GM12878 (cell line): ENCODE data around the gene ATAD5. TPM values are rescaled to one million over a fixed set of nuclear protein-coding genes. Genes with fewer than 3 reads are reported as not detected.

Experiments used
- ATAC-seq: fragments of 200-7000 bp; cut with Tn5 transposase; 3 replicates; pipeline ENCODE4 v1.9.1; 2020; ENCODE audit warnings: mild to moderate bottlenecking, moderate library complexity
- BruUV-seq: library from RNA; stranded (reverse); fragments of 400-500 nt; replicated peaks from 2 replicates; lab custom pipeline; 2021; lab: Mats Ljungman, UMichigan
- CTCF ChIA-PET: fragments of 300-600 bp; sonication (Branson Sonifier 250); formaldehyde crosslinking; extraction: SDS; loops from one replicate; lab custom pipeline; 2021; ENCODE audit warnings: inconsistent platforms; lab: Yijun Ruan, JAX
- POLR2A ChIA-PET: fragments of 350-600 bp; formaldehyde crosslinking; extraction: SDS; loops from one replicate; lab custom pipeline; 2021; ENCODE audit warnings: inconsistent platforms; lab: Charles Lee
- RAD21 ChIA-PET: fragments of 300-600 bp; sonication (Branson Sonifier 250); formaldehyde crosslinking; loops from one replicate; lab custom pipeline; 2023; ENCODE audit warnings: antibody characterized with exemption; ENCODE audit not compliant: unreplicated experiment; lab: Charles Lee
- SMC1A ChIA-PET: fragments of 300-600 bp; sonication (Branson Sonifier 250); formaldehyde crosslinking; loops from one replicate; lab custom pipeline; 2023; ENCODE audit not compliant: unreplicated experiment, uncharacterized antibody; lab: Charles Lee
- DNase-seq: peaks from one replicate; pipeline ENCODE4 v3.0.0-alpha.2; 2011; ENCODE audit warnings: low read depth, low spot score
- FAIRE-seq: peaks from 3 replicates; lab custom pipeline; 2011; peaks lifted over from hg19 to GRCh38; lab: Jason Lieb, UNC
- H2AFZ ChIP-seq: 2 replicates; pipeline ENCODE4 v1.6.0; 2011; ENCODE audit warnings: low read depth, low read length, control low read depth; ENCODE audit not compliant: control insufficient read depth
- H3K27ac ChIP-seq: 2 replicates; pipeline ENCODE4 v1.5.1; 2011; ENCODE audit warnings: control low read depth; ENCODE audit not compliant: control insufficient read depth, insufficient read depth
- H3K27me3 ChIP-seq, 2 experiments: replicated peaks in 1 of 2; 2 replicates each; pipeline versions ENCODE4 v1.6.0 to v1.6.1; 2011; ENCODE audit warnings: low read length in 1 of 2; ENCODE audit not compliant: control insufficient read depth in 2 of 2, insufficient read depth in 2 of 2
- H3K36me3 ChIP-seq, 2 experiments: 2 replicates each; pipeline ENCODE4 v1.5.1; 2011; ENCODE audit warnings: low read length in 1 of 2; ENCODE audit not compliant: control insufficient read depth in 2 of 2, insufficient read depth in 2 of 2
- H3K4me1 ChIP-seq: 2 replicates; pipeline ENCODE4 v1.6.1; 2011; ENCODE audit warnings: mild to moderate bottlenecking, low read length, moderate library complexity, mixed read lengths; ENCODE audit not compliant: control insufficient read depth, insufficient read depth
- H3K4me2 ChIP-seq: 2 replicates; pipeline ENCODE4 v1.6.0; 2011; ENCODE audit warnings: control low read depth; ENCODE audit not compliant: control insufficient read depth, insufficient read depth
- H3K4me3 ChIP-seq: fragments of 200-600 bp; sonication (generic); 2 replicates; pipeline ENCODE4 v1.5.1; 2016
- H3K79me2 ChIP-seq: 2 replicates; pipeline ENCODE4 v1.6.0; 2011; ENCODE audit warnings: low read length; ENCODE audit not compliant: control insufficient read depth, insufficient read depth
- H3K9ac ChIP-seq: 2 replicates; pipeline ENCODE4 v1.8.0; 2011; ENCODE audit warnings: low read length, control low read depth, mixed read lengths; ENCODE audit not compliant: control insufficient read depth, insufficient read depth
- H3K9me3 ChIP-seq: replicated peaks from 3 replicates; pipeline ENCODE4 v1.5.1; 2011; ENCODE audit warnings: mild to moderate bottlenecking, low read length; ENCODE audit not compliant: control insufficient read depth, insufficient read depth
- H4K20me1 ChIP-seq: 2 replicates; pipeline ENCODE4 v1.6.0; 2011; ENCODE audit not compliant: control insufficient read depth, insufficient read depth
- BCL3 ChIP-seq: IDR thresholded peaks from 2 replicates; pipeline ENCODE4 v1.6.1; 2011; ENCODE audit warnings: borderline replicate concordance, low read depth, mild to moderate bottlenecking, moderate library complexity, low read length; ENCODE audit not compliant: insufficient read depth, poor library complexity, severe bottlenecking
- EED ChIP-seq: sonication (generic); IDR thresholded peaks from 2 replicates; pipeline ENCODE4 v1.6.1; 2016; ENCODE audit warnings: antibody characterized with exemption, low read depth
- KLF5 ChIP-seq: fragments of 450-650 bp; IDR thresholded peaks from 2 replicates; pipeline ENCODE4 v1.6.1; 2014; ENCODE audit warnings: mild to moderate bottlenecking; ENCODE audit not compliant: partially characterized antibody
- MEF2A ChIP-seq: IDR thresholded peaks from 2 replicates; pipeline ENCODE4 v1.6.1; 2011; ENCODE audit warnings: low read depth, mild to moderate bottlenecking, low read length, moderate library complexity; ENCODE audit not compliant: insufficient read depth
- SRF ChIP-seq, 2 experiments: IDR thresholded peaks; 2 replicates each; pipeline ENCODE4 v1.6.1; 2011; ENCODE audit warnings: low read depth in 2 of 2, low read length in 2 of 2, mild to moderate bottlenecking in 1 of 2, moderate library complexity in 1 of 2
- ZNF24 ChIP-seq: fragments of 450-650 bp; IDR thresholded peaks from 2 replicates; pipeline ENCODE4 v1.6.1; 2017; ENCODE audit warnings: antibody characterized with exemption, mild to moderate bottlenecking
- WGBS: methylation state at CpG from one replicate; pipeline ENCODE4 v1.1.6; 2016; ENCODE audit warnings: low lambda C conversion rate; ENCODE audit not compliant: insufficient replicate concordance, insufficient coverage; ENCODE audit errors: missing lambda C conversion rate; 5-methylcytosine and 5-hydroxymethylcytosine counted together
- in situ Hi-C: fragments of 300-500 bp; cut with MboI; formaldehyde crosslinking; loops from 9 replicates; pipeline ENCODE4 v1.14.3; 2018; ENCODE audit warnings: mixed read lengths
- intact Hi-C: fragments of 100-400 bp; cut with micrococcal nuclease; formaldehyde crosslinking; loops from one replicate; pipeline ENCODE4 v1.14.2; 2022; ENCODE audit not compliant: unreplicated experiment
- polyA plus RNA-seq, 11 experiments: library from polyadenylated mRNA; depleted of rRNA in 4 of 11; unstranded in 6 of 11; stranded (reverse) in 5 of 11; fragments of >200 nt; fragmentation: Nextera tagmentation in 4 of 11; fragmentation: Illumina TruSeq in 1 of 11; extraction: Ambion mirVana in 4 of 11; extraction: Trizol in 1 of 11; gene quantifications; 1 replicate in 1 of 11; 2 replicates in 10 of 11; pipeline versions ENCODE4 v1.2.1 to v1.2.3, GENCODE V29; 2011 to 2016; ENCODE audit warnings: inconsistent platforms in 2 of 11, missing spikeins in 2 of 11, low read depth in 1 of 11
- total RNA-seq, 4 experiments: library from RNA; depleted of rRNA in 3 of 4; stranded (reverse); fragments of >200 nt in 3 of 4; fragmentation: Illumina TruSeq in 1 of 4; extraction: Trizol in 1 of 4; gene quantifications; 2 replicates each; pipeline versions ENCODE4 v1.2.1 to v1.2.3, GENCODE V29; 2013 to 2021

The ATAD5 gene
- total and polyA plus RNA-seq, 10 of the 15 experiments (the other 5 are each of a cell fraction or from before 2014, with no cell fraction given): 3.8 to 19.7 (median 13.2) TPM

- FAIRE-seq: no peak
- TF ChIP-seq EED (peak; percentile 87), ZNF24 (no peak), SRF (IDR thresholded peaks at IDR 0.05; ENCODE audit: low read depth in 2 of 2, low read length in 2 of 2) (peak in 1 of 2 experiments; percentile 62; a peak in 1 of 4 replicates), MEF2A (no peak), BCL3 (peak; percentile 70), KLF5 (no peak)
- peak; percentile 34 for ATAC-seq
- Histone ChIP-seq H3K36me3 (no peaks in the 10 kb centered on the region), H3K9me3 (no peaks in the 10 kb centered on the region), H3K4me2 (no peak overlapping the region), H3K27ac (no peak overlapping the region), H3K9ac (no peak overlapping the region), H3K27me3 (peaks cover 0 to 2% of the 10 kb centered on the region in 2 experiments; a peak in 2 of 4 replicates), H4K20me1 (no peaks in the 10 kb centered on the region), H2AFZ (no peak overlapping the region), H3K79me2 (no peaks in the 10 kb centered on the region), H3K4me1 (peaks cover 6% of the 10 kb centered on the region), H3K4me3 (no peak overlapping the region)
- 36% methylated on average over 6 of the region's 6 CpGs for WGBS
- in situ Hi-C loops: no loop called here
- CTCF ChIA-PET: no interaction called here
- DNase-seq: no peak
- POLR2A ChIA-PET: no interaction called here
- intact Hi-C loops: no loop called here
- RAD21 ChIA-PET: no interaction called here
- BruUV-seq: no TSS peak
- SMC1A ChIA-PET: interaction anchor here (1.0 to 1.6 kb wide), 2 partner anchors 13 to 15 kb away, joined by 3 to 4 read pairs; no protein-coding TSS in a partner anchor
These were observed 94.8 kb downstream of the ATAD5 start for GRCh38 chr17:30926516-30926915.
